VCaP (cell line): ENCODE results near the gene STYXL2.

Experiments
- H3K27ac ChIP-seq: fragments of 450-650 bp; 2 replicates; pipeline ENCODE4 v1.5.1; 2017
- CTCF ChIP-seq: fragments of 450-650 bp; conservative IDR thresholded peaks from 2 replicates; pipeline ENCODE4 v1.5.1; 2017; ENCODE audit warnings: mild to moderate bottlenecking, moderate library complexity

Gene STYXL2

GRCh38 chr1:167059045-167059808 lies 34.6 kb upstream of the STYXL2 start:
- peak; percentile 90 for TF ChIP-seq CTCF
- H3K27ac ChIP-seq, result no peak overlapping the region; the same call in 1 of the 2 replicates

DNA sequence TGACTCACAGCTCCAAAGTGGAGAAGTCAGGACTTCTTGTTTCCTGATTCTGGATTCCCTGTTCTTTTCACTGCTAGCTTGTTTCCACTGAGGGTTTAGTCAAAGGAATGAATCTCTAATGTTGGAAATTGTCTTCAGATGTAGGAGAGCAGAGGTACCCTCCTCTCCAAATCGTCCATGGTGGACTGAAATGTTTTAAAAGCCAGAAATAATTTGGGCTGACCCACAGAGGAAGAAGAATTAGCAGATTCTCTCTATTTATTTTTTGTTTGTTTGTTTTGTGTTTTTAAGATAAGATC lies 34.1 kb upstream of the STYXL2 start:
- no peak for TF ChIP-seq CTCF
- H3K27ac ChIP-seq, result no peak overlapping the region

- H3K27ac ChIP-seq, result no peak overlapping the region
- no peak; the same call in 1 of the 2 replicates for TF ChIP-seq CTCF
These were observed 33.5 kb upstream of the STYXL2 start for GRCh38 chr1:167060141-167061072.

DNA sequence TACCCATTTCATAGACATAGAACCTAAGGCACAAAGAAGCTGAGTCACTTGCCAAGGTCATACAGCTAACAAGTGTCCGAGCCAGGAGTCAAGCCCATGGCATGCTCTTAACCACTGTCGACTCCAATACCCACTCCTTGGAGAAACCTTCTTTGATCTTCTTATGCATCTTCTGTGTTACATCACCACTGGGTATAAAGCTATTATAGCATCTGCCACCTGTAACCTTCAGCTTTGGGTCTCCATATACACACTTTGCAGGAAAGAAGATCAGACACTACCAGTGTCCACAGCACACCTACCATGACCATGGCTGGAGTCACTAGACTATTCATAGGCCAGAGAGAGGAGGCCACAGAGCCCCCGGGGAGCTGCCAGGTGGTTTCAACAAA lies 32.8 kb upstream of the STYXL2 start:
- no peak overlapping the region for H3K27ac ChIP-seq
- TF ChIP-seq CTCF, result no peak

DNA sequence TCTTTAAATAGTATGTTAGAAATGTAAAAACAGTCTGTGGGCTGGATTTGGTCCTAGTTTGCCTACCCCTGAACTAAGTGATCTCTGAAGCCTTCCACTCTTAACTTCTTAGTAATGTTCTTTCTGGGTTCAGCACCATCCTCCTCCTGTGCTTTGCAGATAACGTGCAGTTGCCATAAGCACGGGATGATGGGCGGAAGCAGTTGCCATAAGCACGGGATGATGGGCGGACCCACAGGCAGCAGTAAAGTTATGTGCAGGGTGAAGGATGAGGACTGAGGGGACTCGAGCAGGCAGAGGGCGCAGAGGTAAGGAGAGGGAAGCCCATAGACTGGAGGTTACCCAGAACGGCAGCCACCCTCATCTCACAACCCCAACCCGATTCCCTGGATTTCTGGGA lies 29.3 kb upstream of the STYXL2 start:
- no peak overlapping the region for H3K27ac ChIP-seq
- no peak for TF ChIP-seq CTCF

DNA sequence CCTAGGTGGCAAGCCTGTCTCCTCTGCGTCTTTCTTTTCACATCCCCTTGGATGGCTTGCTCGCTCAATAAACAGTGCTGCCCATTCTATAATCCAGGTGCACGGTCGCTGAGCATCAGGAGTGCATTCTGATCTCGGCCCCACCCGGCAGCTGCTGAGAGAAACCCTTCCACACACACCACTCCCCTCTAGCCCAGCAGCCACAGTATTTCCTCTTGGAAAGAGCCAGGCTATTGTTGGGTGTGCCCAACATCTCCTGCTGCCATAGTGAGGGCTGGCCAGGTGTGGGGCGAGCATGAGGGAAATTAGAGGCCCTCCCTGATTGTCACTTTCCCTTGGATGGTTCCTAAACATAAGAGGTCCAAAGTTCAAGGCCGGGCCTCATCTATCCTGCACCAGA lies 28.4 kb upstream of the STYXL2 start:
- TF ChIP-seq CTCF, result no peak
- H3K27ac ChIP-seq, result no peak overlapping the region

GRCh38 chr1:167066333-167067122 lies 27.3 kb upstream of the STYXL2 start:
- H3K27ac ChIP-seq, result peak overlapping the region; percentile 66; the same call in 1 of the 2 replicates
- TF ChIP-seq CTCF, result peak; percentile 97
